Epithelial cell of esophagus (primary cell): ENCODE data around the gene ZNF592.

ENCODE experiments used
- DNase-seq: peaks from one replicate; pipeline ENCODE4 v3.0.0; 2010; ENCODE audit warnings: low read depth
- H3K4me3 ChIP-seq: 2 replicates; pipeline ENCODE4 v1.5.1; 2011; ENCODE audit warnings: mild to moderate bottlenecking, low read length, control low read depth
- CTCF ChIP-seq: IDR thresholded peaks from 2 replicates; pipeline ENCODE4 v1.5.1; 2011; ENCODE audit warnings: low read depth, mild to moderate bottlenecking, low read length, control low read depth, inconsistent platforms; ENCODE audit not compliant: insufficient read depth; ENCODE audit errors: missing control alignments

Gene ZNF592

GRCh38 chr15:84788500-84788899, 40.1 kb downstream of the ZNF592 start:
- DNase-seq = no peak
- no peak for TF ChIP-seq CTCF
- H3K4me3 ChIP-seq = no peak overlapping the region

- DNase-seq = no peak
- no peak overlapping the region for H3K4me3 ChIP-seq
- no peak for TF ChIP-seq CTCF
These were observed 41.4 kb downstream of the ZNF592 start for GRCh38 chr15:84789762-84790161.

GRCh38 chr15:84790676-84791075, 42.3 kb downstream of the ZNF592 start:
- no peak for TF ChIP-seq CTCF
- no peak for DNase-seq
- H3K4me3 ChIP-seq = no peak overlapping the region

DNA sequence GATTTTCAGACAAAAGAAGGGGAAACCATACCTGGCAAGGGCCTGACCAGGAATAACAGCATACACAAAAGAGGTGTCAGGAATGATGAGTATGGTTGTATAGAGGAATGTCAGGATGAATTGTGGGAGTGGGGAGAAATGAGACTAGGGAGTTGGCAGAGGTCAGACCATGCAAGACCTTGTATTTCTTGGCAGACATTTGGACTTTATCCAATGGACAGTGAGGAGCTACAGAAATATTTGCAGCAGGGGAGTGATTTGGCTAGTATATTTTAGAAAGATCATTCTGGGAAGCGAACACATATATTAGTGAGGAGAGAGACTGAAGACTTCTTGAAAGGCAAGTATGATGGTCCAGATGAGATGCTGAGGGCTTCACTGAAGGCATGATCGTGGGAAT, 43.4 kb downstream of the ZNF592 start:
- no peak for TF ChIP-seq CTCF
- DNase-seq = no peak
- no peak overlapping the region for H3K4me3 ChIP-seq

- DNase-seq = no peak
- no peak overlapping the region for H3K4me3 ChIP-seq
- TF ChIP-seq CTCF = no peak
These were observed 45.2 kb downstream of the ZNF592 start for GRCh38 chr15:84793431-84794161.

- TF ChIP-seq CTCF = no peak
- DNase-seq = no peak
- no peak overlapping the region for H3K4me3 ChIP-seq
These were observed 45.8 kb downstream of the ZNF592 start for GRCh38 chr15:84794162-84794547.

- TF ChIP-seq CTCF = no peak
- DNase-seq = no peak
- no peak overlapping the region for H3K4me3 ChIP-seq
These were observed 46.8 kb downstream of the ZNF592 start for GRCh38 chr15:84795186-84795585.
